Measurements from ENCODE around the gene PABPN1L. TPM values are rescaled to one million over a fixed set of nuclear protein-coding genes. Genes with fewer than 3 reads are reported as not detected.

Gene PABPN1L
- total and polyA plus RNA-seq, 2 of the 8 experiments (the other 6 are each of a cell fraction or from before 2014, with no cell fraction given) = not detected

- TF ChIP-seq KDM5A (IDR thresholded peaks at IDR 0.05; ENCODE audit: low read length) (no peak), SAP30 (IDR thresholded peaks at IDR 0.05; ENCODE audit: insufficient read depth, insufficient replicate concordance, low read length) (no peak), BCL11A (IDR thresholded peaks at IDR 0.05; ENCODE audit: low read depth in 2 of 2, low read length in 2 of 2) (no peak), CBX8 (IDR thresholded peaks at IDR 0.05; ENCODE audit: borderline replicate concordance, low read depth, low read length) (no peak)
Measured at GRCh38 chr16:88859381-88860091, 6.9 kb downstream of the PABPN1L start (continued).

Measured in H1 (cell line).